ENCODE data around the gene LRRC4B. TPM values are rescaled to one million over a fixed set of nuclear protein-coding genes. Genes with fewer than 3 reads are reported as not detected.

Gene LRRC4B
- total RNA-seq, 8 experiments from 2014 or later, result 0.10 to 45.8 (median 17.2) TPM

- H3K4me3 ChIP-seq, result peak within 1 kb of the TSS; percentile 27 to 42 (median 35)
- WGBS, 10 experiments, result 21% methylated on average over 15 of the region's 69 CpGs; no CpG with 5 or more reads in 9 of the 10 experiments
- peaks cover 53 to 62% of the 10 kb centered on the region in 2 donors for H3K4me1 ChIP-seq (replicated peaks in 1 of 2)
- ATAC-seq (replicated peaks in 6 of 8), result peak; percentile 74 to 95 (median 79)
- in situ Hi-C loops (cut with MboI; ENCODE audit: low pct_unique_long_range_greater_than_20kb in 2 of 9, low sequenced_read_pairs in 9 of 9, unreplicated experiment in 9 of 9), result no loop called here
- H3K27ac ChIP-seq, result peak within 1 kb of the TSS; percentile 92 to 93
Observed at GRCh38 chr19:50511069-50511822, 57.0 kb downstream of the LRRC4B start, which contains the start of gene JOSD2. JOSD2 (minus strand) TSS chr19:50511191; CDS start chr19:50510431, 760 bp downstream.

GRCh38 chr19:50510700-50511068, 57.6 kb downstream of the LRRC4B start:
- Histone ChIP-seq H3K27ac (peak overlapping the region; percentile 92 to 93), H3K4me3 (peak overlapping the region; percentile 18 to 42 (median 35)), H3K4me1 (replicated peaks in 1 of 2) (peaks cover 53 to 62% of the 10 kb centered on the region in 2 donors)
- in situ Hi-C loops (cut with MboI; ENCODE audit: low pct_unique_long_range_greater_than_20kb in 2 of 9, low sequenced_read_pairs in 9 of 9, unreplicated experiment in 9 of 9), result no loop called here
- 0 to 30% (median 0%) methylated on average over 1 to 5 of the region's 10 CpGs; no CpG with 5 or more reads in 4 of the 10 experiments for WGBS, 10 experiments
- ATAC-seq (replicated peaks in 6 of 8), result peak in 5 of 8 experiments; percentile 63 to 77 (median 74)

- Histone ChIP-seq H3K27ac (peak overlapping the region; percentile 92 to 93), H3K4me1 (replicated peaks in 1 of 2) (peaks cover 53 to 59% of the 10 kb centered on the region in 2 donors), H3K4me3 (peak overlapping the region; percentile 18 to 42 (median 35))
- in situ Hi-C loops (cut with MboI; ENCODE audit: low pct_unique_long_range_greater_than_20kb in 2 of 9, low sequenced_read_pairs in 9 of 9, unreplicated experiment in 9 of 9), result no loop called here
- peak in 5 of 8 experiments; percentile 1 to 20 (median 12) for ATAC-seq (replicated peaks in 6 of 8)
- WGBS, 10 experiments, result 22% methylated on average over 4 of the region's 26 CpGs; no CpG with 5 or more reads in 9 of the 10 experiments
Observed at GRCh38 chr19:50510121-50510670, 58.0 kb downstream of the LRRC4B start.

GRCh38 chr19:50509366-50509765, 58.9 kb downstream of the LRRC4B start:
- in situ Hi-C loops (cut with MboI; ENCODE audit: low pct_unique_long_range_greater_than_20kb in 2 of 9, low sequenced_read_pairs in 9 of 9, unreplicated experiment in 9 of 9), result no loop called here
- peaks cover 46 to 51% of the 10 kb centered on the region in 2 donors for H3K4me1 ChIP-seq (replicated peaks in 1 of 2)
- peak overlapping the region; percentile 92 to 93 for H3K27ac ChIP-seq
- no peak for ATAC-seq (replicated peaks in 6 of 8)
- no peak overlapping the region for H3K4me3 ChIP-seq
- WGBS, 10 experiments, result 63 to 94% (median 84%) methylated on average over 2 to 3 of the region's 11 CpGs; no CpG with 5 or more reads in 6 of the 10 experiments

- ATAC-seq (replicated peaks in 6 of 8), result no peak
- peak overlapping the region; percentile 92 to 93 for H3K27ac ChIP-seq
- H3K4me1 ChIP-seq (replicated peaks in 1 of 2), result peaks cover 40 to 45% of the 10 kb centered on the region in 2 donors
- WGBS, 10 experiments, result 50 to 100% (median 55%) methylated on average over 1 to 2 of the region's 3 CpGs; no CpG with 5 or more reads in 7 of the 10 experiments
- in situ Hi-C loops (cut with MboI; ENCODE audit: low pct_unique_long_range_greater_than_20kb in 2 of 9, low sequenced_read_pairs in 9 of 9, unreplicated experiment in 9 of 9), result no loop called here
- no peak overlapping the region for H3K4me3 ChIP-seq
Observed at GRCh38 chr19:50508843-50509190, 59.4 kb downstream of the LRRC4B start.

GRCh38 chr19:50507376-50507775, 60.9 kb downstream of the LRRC4B start:
- H3K4me3 ChIP-seq, result no peak overlapping the region
- H3K27ac ChIP-seq, result no peak overlapping the region
- ATAC-seq (replicated peaks in 6 of 8), result no peak
- in situ Hi-C loops (cut with MboI; ENCODE audit: low pct_unique_long_range_greater_than_20kb in 2 of 9, low sequenced_read_pairs in 9 of 9, unreplicated experiment in 9 of 9), result no loop called here
- no CpG with 5 or more reads among the region's 8 CpGs for WGBS, 10 experiments
- H3K4me1 ChIP-seq (replicated peaks in 1 of 2), result peaks cover 30 to 31% of the 10 kb centered on the region in 2 donors

- H3K27ac ChIP-seq, result no peak overlapping the region
- peaks cover 24 to 25% of the 10 kb centered on the region in 2 donors for H3K4me1 ChIP-seq (replicated peaks in 1 of 2)
- WGBS, 10 experiments, result no CpG with 5 or more reads among the region's 10 CpGs
- in situ Hi-C loops (cut with MboI; ENCODE audit: low pct_unique_long_range_greater_than_20kb in 2 of 9, low sequenced_read_pairs in 9 of 9, unreplicated experiment in 9 of 9), result no loop called here
- ATAC-seq (replicated peaks in 6 of 8), result no peak
- H3K4me3 ChIP-seq, result no peak overlapping the region
Observed at GRCh38 chr19:50506700-50507099, 61.5 kb downstream of the LRRC4B start.

- WGBS, 10 experiments, result 83 to 100% (median 89%) methylated on average over 1 to 8 of the region's 30 CpGs; no CpG with 5 or more reads in 6 of the 10 experiments
- Histone ChIP-seq H3K4me3 (no peak overlapping the region), H3K4me1 (replicated peaks in 1 of 2) (peaks cover 24 to 30% of the 10 kb centered on the region in 2 donors), H3K27ac (no peak overlapping the region)
- ATAC-seq (replicated peaks in 6 of 8), result no peak
- in situ Hi-C loops (cut with MboI; ENCODE audit: low pct_unique_long_range_greater_than_20kb in 2 of 9, low sequenced_read_pairs in 9 of 9, unreplicated experiment in 9 of 9), result no loop called here
Observed at GRCh38 chr19:50505856-50506611, 62.2 kb downstream of the LRRC4B start.

- H3K4me1 ChIP-seq (replicated peaks in 1 of 2), result peaks cover 13 to 20% of the 10 kb centered on the region in 2 donors
- ATAC-seq (replicated peaks in 6 of 8), result no peak
- in situ Hi-C loops (cut with MboI; ENCODE audit: low pct_unique_long_range_greater_than_20kb in 2 of 9, low sequenced_read_pairs in 9 of 9, unreplicated experiment in 9 of 9), result no loop called here
- H3K4me3 ChIP-seq, result no peak overlapping the region
- H3K27ac ChIP-seq, result no peak overlapping the region
- 0 to 89% (median 34%) methylated on average over 1 to 11 of the region's 25 CpGs; no CpG with 5 or more reads in 6 of the 10 experiments for WGBS, 10 experiments
Observed at GRCh38 chr19:50501568-50502475, 66.4 kb downstream of the LRRC4B start.

- 30 to 52% methylated on average over 2 of the region's 12 CpGs; no CpG with 5 or more reads in 8 of the 10 experiments for WGBS, 10 experiments
- ATAC-seq (replicated peaks in 6 of 8), result peak in 2 of 8 experiments; percentile 5 to 11
- in situ Hi-C loops (cut with MboI; ENCODE audit: low pct_unique_long_range_greater_than_20kb in 2 of 9, low sequenced_read_pairs in 9 of 9, unreplicated experiment in 9 of 9), result no loop called here
- Histone ChIP-seq H3K4me3 (no peak overlapping the region), H3K4me1 (replicated peaks in 1 of 2) (peaks cover 13 to 26% of the 10 kb centered on the region in 2 donors), H3K27ac (no peak overlapping the region)
Observed at GRCh38 chr19:50501186-50501567, 67.1 kb downstream of the LRRC4B start.

- H3K4me3 ChIP-seq, result no peak overlapping the region
- in situ Hi-C loops (cut with MboI; ENCODE audit: low pct_unique_long_range_greater_than_20kb in 2 of 9, low sequenced_read_pairs in 9 of 9, unreplicated experiment in 9 of 9), result no loop called here
- peaks cover 13 to 27% of the 10 kb centered on the region in 2 donors for H3K4me1 ChIP-seq (replicated peaks in 1 of 2)
- 20 to 49% methylated on average over 1 to 5 of the region's 10 CpGs; no CpG with 5 or more reads in 8 of the 10 experiments for WGBS, 10 experiments
- ATAC-seq (replicated peaks in 6 of 8), result peak in 5 of 8 experiments; percentile 2 to 32 (median 28)
- H3K27ac ChIP-seq, result no peak overlapping the region
Observed at GRCh38 chr19:50500753-50501151, 67.5 kb downstream of the LRRC4B start.
